Ureter (tissue), 1 donor: ENCODE measurements around the gene DNAAF3. TPM values are rescaled to one million over a fixed set of nuclear protein-coding genes. Genes with fewer than 3 reads are reported as not detected.

Experiments used
- DNase-seq: peaks from one replicate; pipeline ENCODE4 v3.0.0-alpha.2; 2020; ENCODE audit warnings: low spot score
- total RNA-seq: library from RNA; stranded (reverse); gene quantifications from one replicate; pipeline ENCODE4 v1.2.4, GENCODE V29; 2023
- donor health status: DM: yes; HTN: yes; CAD: no.

Gene DNAAF3
- total RNA-seq, 1 donor from 2014 or later, result 1.6 TPM

GRCh38 chr19:55153652-55154264 lies 12.7 kb downstream of the DNAAF3 start:
- no peak for DNase-seq

- no peak for DNase-seq
These were observed 14.4 kb downstream of the DNAAF3 start for GRCh38 chr19:55152017-55152416.

- no peak for DNase-seq
These were observed 17.1 kb downstream of the DNAAF3 start, which contains the start of gene TNNT1 for GRCh38 chr19:55149078-55150003. TNNT1 (minus strand) TSS chr19:55149206; CDS start chr19:55147157, 2,049 bp downstream.

GRCh38 chr19:55147545-55148251 lies 18.7 kb downstream of the DNAAF3 start:
- no peak for DNase-seq

GRCh38 chr19:55146705-55147273 lies 19.6 kb downstream of the DNAAF3 start:
- DNase-seq, result no peak

GRCh38 chr19:55146078-55146704 lies 20.2 kb downstream of the DNAAF3 start:
- no peak for DNase-seq

DNA sequence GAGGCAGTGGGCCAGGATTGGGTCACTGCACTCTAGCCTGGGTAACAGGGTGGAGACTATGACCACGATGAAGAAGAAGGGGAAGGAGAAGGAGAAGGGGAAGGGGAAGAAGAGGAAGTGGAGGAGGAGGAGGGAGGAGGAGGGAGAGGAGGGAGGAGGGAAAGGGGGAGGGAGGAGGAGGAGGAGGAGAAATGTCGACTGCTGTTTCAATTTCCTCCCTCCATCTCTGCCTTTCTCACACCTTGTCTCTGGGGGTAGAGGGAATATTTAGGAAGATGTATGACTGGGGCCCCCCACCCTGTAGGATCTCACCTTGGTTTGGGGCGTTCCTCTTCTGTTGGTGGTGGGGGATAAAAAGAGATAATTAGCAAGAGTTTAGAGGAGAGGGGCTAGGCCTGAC lies 21.2 kb downstream of the DNAAF3 start:
- DNase-seq, result no peak

DNA sequence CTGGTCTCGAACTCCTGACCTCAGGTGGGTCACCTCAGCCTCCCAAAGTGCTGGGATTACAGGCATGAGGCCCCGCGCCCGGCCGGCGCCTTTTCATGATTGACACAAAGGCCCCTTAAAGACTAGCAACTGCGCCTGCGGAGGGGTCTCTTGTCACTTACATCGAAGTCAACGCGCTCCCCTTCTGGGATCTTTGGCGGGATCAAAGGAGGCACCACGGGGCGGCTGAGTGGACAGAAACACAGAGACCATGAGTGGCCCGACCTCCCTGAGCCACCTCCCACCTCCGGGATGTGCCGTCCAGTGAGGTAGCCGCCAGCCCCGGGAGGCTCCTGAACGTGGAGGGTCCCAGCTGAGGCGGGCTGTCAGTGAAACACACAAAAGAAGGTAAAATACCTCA lies 24.7 kb downstream of the DNAAF3 start:
- DNase-seq, result no peak

- DNase-seq, result no peak
These were observed 28.5 kb downstream of the DNAAF3 start for GRCh38 chr19:55137915-55138314.

DNA sequence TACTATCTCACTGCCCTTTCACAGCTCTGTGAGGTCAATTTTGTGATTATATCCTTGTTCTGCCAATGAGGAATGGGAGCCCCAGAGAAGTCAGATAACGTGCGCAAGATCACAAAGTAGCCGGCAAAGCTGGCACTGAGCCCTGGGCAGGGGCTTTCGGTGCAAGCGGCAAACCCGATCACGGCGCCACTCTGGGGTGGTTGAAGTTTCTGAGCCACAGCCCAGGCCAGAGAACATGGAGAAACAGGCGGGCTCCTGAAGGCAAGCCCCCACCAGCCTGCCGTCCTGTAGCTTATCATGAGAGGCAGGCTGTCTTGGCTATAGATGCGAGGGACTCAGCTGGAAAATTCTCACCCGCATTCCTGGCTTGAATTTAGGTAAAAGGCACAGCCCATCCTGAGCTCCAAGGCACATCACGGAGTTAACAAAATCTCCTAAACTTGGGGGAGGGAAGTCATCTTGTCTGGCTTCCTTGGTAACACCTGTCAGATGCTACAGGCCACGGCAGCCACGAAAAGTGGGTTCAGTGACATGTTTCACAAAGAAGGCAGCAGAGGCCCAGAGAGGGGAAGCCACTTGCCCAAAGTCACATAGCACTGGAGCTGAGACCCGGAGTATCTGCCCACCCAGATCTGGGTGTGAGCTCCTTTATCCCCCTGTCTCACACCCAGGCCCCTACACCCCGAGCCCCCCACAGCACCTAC lies 29.9 kb downstream of the DNAAF3 start:
- DNase-seq, result no peak

- no peak for DNase-seq
These were observed 31.7 kb downstream of the DNAAF3 start for GRCh38 chr19:55134736-55135135.

- no peak for DNase-seq
These were observed 32.6 kb downstream of the DNAAF3 start for GRCh38 chr19:55133639-55134444.

- DNase-seq, result no peak
These were observed 33.8 kb downstream of the DNAAF3 start for GRCh38 chr19:55132453-55133129.

GRCh38 chr19:55131421-55131820 lies 35.0 kb downstream of the DNAAF3 start:
- no peak for DNase-seq

DNA sequence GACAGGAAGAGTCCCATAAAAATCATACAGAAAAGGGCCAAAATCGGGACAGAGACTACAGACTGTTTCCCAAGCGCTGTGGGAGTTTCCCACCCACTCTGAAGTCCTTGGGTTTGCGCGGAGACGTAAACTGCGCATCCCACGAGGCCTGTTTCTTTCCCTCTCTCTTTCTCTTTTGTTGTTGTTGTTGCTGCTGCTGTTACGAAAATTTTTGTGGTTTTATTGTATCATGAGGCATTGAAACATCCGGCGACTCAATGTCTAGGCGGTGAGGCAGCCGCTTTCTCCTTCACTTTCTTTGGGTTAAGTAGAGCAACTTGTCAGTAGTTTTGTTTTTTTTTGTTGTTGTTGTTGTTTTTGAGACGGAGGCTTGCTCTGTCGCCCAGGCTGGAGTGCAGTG lies 47.4 kb downstream of the DNAAF3 start:
- no peak for DNase-seq

GRCh38 chr19:55118401-55118991 lies 47.9 kb downstream of the DNAAF3 start:
- DNase-seq, result no peak

GRCh38 chr19:55117663-55118391 lies 48.6 kb downstream of the DNAAF3 start:
- DNase-seq, result peak; percentile 98
